Neural cell (in vitro differentiated cells): ENCODE measurements around the gene GRB7.

Experiments
- EP300 ChIP-seq: fragments of 450-650 bp; conservative IDR thresholded peaks from 2 replicates; pipeline ENCODE4 v1.6.1; 2014; ENCODE audit warnings: antibody characterized with exemption, mild to moderate bottlenecking, moderate library complexity; ENCODE audit not compliant: poor library complexity, severe bottlenecking
- EZH2 ChIP-seq: fragments of 200-600, 300-800 bp; shearing (Covaris generic), sonication (generic); IDR thresholded peaks from 2 replicates; pipeline ENCODE4 v1.6.1; 2014; ENCODE audit warnings: antibody characterized with exemption, low read length, borderline replicate concordance, mild to moderate bottlenecking; ENCODE audit not compliant: insufficient read depth, poor library complexity, severe bottlenecking
- RAD21 ChIP-seq: fragments of 450-650 bp; conservative IDR thresholded peaks from 2 replicates; pipeline ENCODE4 v1.6.1; 2014; ENCODE audit warnings: antibody characterized with exemption, mild to moderate bottlenecking, moderate library complexity
- TF ChIP-seq, protein P1 (sequence below): fragments of 450-650 bp; IDR thresholded peaks from 2 replicates; pipeline ENCODE4 v1.5.1; 2014; ENCODE audit warnings: antibody characterized with exemption, mild to moderate bottlenecking, moderate library complexity; ENCODE audit not compliant: poor library complexity, severe bottlenecking

DNA sequence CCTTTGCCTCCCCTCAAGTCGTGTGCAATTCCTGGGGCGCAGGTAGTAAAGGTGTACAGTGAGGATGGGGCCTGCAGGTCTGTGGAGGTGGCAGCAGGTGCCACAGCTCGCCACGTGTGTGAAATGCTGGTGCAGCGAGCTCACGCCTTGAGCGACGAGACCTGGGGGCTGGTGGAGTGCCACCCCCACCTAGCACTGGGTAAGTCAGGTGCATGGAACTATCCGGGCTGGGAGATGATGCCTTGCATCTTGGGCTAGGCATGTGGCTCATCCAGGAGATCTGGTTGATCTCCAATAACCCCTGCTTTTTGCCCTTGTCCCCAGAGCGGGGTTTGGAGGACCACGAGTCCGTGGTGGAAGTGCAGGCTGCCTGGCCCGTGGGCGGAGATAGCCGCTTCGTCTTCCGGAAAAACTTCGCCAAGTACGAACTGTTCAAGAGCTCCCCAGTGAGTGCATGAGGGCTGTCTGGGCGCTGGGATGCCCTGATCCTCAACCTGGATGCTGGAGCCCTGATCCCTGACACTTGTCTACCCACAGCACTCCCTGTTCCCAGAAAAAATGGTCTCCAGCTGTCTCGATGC lies 5.2 kb downstream of the GRB7 start:
- TF ChIP-seq, protein P1, sequence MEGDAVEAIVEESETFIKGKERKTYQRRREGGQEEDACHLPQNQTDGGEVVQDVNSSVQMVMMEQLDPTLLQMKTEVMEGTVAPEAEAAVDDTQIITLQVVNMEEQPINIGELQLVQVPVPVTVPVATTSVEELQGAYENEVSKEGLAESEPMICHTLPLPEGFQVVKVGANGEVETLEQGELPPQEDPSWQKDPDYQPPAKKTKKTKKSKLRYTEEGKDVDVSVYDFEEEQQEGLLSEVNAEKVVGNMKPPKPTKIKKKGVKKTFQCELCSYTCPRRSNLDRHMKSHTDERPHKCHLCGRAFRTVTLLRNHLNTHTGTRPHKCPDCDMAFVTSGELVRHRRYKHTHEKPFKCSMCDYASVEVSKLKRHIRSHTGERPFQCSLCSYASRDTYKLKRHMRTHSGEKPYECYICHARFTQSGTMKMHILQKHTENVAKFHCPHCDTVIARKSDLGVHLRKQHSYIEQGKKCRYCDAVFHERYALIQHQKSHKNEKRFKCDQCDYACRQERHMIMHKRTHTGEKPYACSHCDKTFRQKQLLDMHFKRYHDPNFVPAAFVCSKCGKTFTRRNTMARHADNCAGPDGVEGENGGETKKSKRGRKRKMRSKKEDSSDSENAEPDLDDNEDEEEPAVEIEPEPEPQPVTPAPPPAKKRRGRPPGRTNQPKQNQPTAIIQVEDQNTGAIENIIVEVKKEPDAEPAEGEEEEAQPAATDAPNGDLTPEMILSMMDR = no peak
- TF ChIP-seq RAD21 = no peak
- no peak for TF ChIP-seq EZH2
- TF ChIP-seq EP300 = no peak
